ENCODE measurements around the gene AADACL3.

Gene AADACL3

GRCh38 chr1:12762766-12763165 lies 46.9 kb downstream of the AADACL3 start:
- DNase-seq (no peak), ATAC-seq (replicated peaks) (no peak)
- no peaks in the 10 kb centered on the region for H3K4me1 Mint-ChIP-seq (ENCODE audit: low read depth in 2 of 2)

GRCh38 chr1:12763479-12763878 lies 47.6 kb downstream of the AADACL3 start:
- peaks cover 35 to 52% of the 10 kb centered on the region in 2 donors for H3K27me3 Mint-ChIP-seq
- no peak overlapping the region for H3K4me3 Mint-ChIP-seq
- H3K27ac Mint-ChIP-seq: no peak overlapping the region
- H3K4me1 Mint-ChIP-seq (ENCODE audit: low read depth in 2 of 2): no peaks in the 10 kb centered on the region
- H3K9me3 Mint-ChIP-seq: no peaks in the 10 kb centered on the region
- no peaks in the 10 kb centered on the region for H3K36me3 Mint-ChIP-seq (ENCODE audit: insufficient read depth)
- no peak for DNase-seq
- ATAC-seq (replicated peaks): no peak

More at GRCh38 chr1:12762766-12763165, 46.9 kb downstream of the AADACL3 start:
- Mint-ChIP-seq H3K4me3 (no peak overlapping the region), H3K9me3 (no peaks in the 10 kb centered on the region), H3K36me3 (ENCODE audit: insufficient read depth) (no peaks in the 10 kb centered on the region), H3K27me3 (peaks cover 38 to 52% of the 10 kb centered on the region in 2 donors), H3K27ac (no peak overlapping the region)

GRCh38 chr1:12764016-12764415 lies 48.1 kb downstream of the AADACL3 start:
- H3K4me1 Mint-ChIP-seq (ENCODE audit: low read depth in 2 of 2): no peaks in the 10 kb centered on the region
- ATAC-seq (replicated peaks): no peak
- no peak overlapping the region for H3K27ac Mint-ChIP-seq
- no peaks in the 10 kb centered on the region for H3K9me3 Mint-ChIP-seq
- no peak overlapping the region for H3K4me3 Mint-ChIP-seq
- H3K36me3 Mint-ChIP-seq (ENCODE audit: insufficient read depth): no peaks in the 10 kb centered on the region
- peaks cover 32 to 52% of the 10 kb centered on the region in 2 donors for H3K27me3 Mint-ChIP-seq
- no peak for DNase-seq

DNA sequence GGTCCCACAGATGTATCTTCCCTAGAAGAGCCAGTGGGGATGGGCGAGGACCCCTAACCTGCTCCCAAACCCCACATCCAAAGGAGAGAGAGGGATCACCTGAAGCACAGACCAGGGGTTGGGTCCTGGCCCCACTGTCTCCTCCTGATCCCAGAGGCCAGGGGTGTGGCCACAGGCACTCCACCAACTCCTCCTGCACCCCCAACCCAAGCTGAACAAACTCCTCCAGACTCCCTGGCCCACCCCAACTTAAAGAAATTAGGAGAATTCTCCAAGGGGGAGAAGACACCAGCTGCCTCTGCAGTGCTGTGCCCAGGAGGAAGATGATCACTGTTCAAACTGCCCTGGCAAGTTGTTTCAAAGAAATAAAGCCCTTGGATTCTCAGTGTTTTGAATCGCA lies 53.1 kb downstream of the AADACL3 start:
- no peaks in the 10 kb centered on the region for H3K4me1 Mint-ChIP-seq (ENCODE audit: low read depth in 2 of 2)
- H3K4me3 Mint-ChIP-seq: no peak overlapping the region
- ATAC-seq (replicated peaks) (no peak), DNase-seq (no peak)
- H3K36me3 Mint-ChIP-seq (ENCODE audit: insufficient read depth): no peaks in the 10 kb centered on the region
- no peak overlapping the region for H3K27ac Mint-ChIP-seq
- H3K27me3 Mint-ChIP-seq: peaks cover 60 to 65% of the 10 kb centered on the region in 2 donors
- no peaks in the 10 kb centered on the region for H3K9me3 Mint-ChIP-seq

- Mint-ChIP-seq H3K4me1 (ENCODE audit: low read depth in 2 of 2) (no peaks in the 10 kb centered on the region), H3K4me3 (no peak overlapping the region), H3K27ac (no peak overlapping the region), H3K27me3 (peaks cover 62 to 71% of the 10 kb centered on the region in 2 donors), H3K9me3 (no peaks in the 10 kb centered on the region), H3K36me3 (ENCODE audit: insufficient read depth) (no peaks in the 10 kb centered on the region)
- ATAC-seq (replicated peaks) (no peak), DNase-seq (no peak)
These were observed 54.1 kb downstream of the AADACL3 start for GRCh38 chr1:12769976-12770505.

- DNase-seq: no peak
- no peak overlapping the region for H3K27ac Mint-ChIP-seq
- H3K27me3 Mint-ChIP-seq: peaks cover 61 to 77% of the 10 kb centered on the region in 2 donors
These were observed 54.7 kb downstream of the AADACL3 start for GRCh38 chr1:12770620-12771019.

GRCh38 chr1:12771186-12771585 lies 55.3 kb downstream of the AADACL3 start:
- Mint-ChIP-seq H3K4me1 (ENCODE audit: low read depth in 2 of 2) (no peaks in the 10 kb centered on the region), H3K4me3 (no peak overlapping the region), H3K9me3 (no peaks in the 10 kb centered on the region), H3K27ac (no peak overlapping the region), H3K27me3 (peaks cover 61 to 82% of the 10 kb centered on the region in 2 donors), H3K36me3 (ENCODE audit: insufficient read depth) (no peaks in the 10 kb centered on the region)
- DNase-seq (no peak), ATAC-seq (replicated peaks) (no peak)

More at GRCh38 chr1:12770620-12771019, 54.7 kb downstream of the AADACL3 start:
- no peaks in the 10 kb centered on the region for H3K36me3 Mint-ChIP-seq (ENCODE audit: insufficient read depth)
- H3K4me3 Mint-ChIP-seq: no peak overlapping the region
- no peaks in the 10 kb centered on the region for H3K4me1 Mint-ChIP-seq (ENCODE audit: low read depth in 2 of 2)
- ATAC-seq (replicated peaks): no peak
- no peaks in the 10 kb centered on the region for H3K9me3 Mint-ChIP-seq

GRCh38 chr1:12772520-12772919 lies 56.6 kb downstream of the AADACL3 start:
- H3K36me3 Mint-ChIP-seq (ENCODE audit: insufficient read depth): no peaks in the 10 kb centered on the region
- H3K9me3 Mint-ChIP-seq: no peaks in the 10 kb centered on the region
- no peak overlapping the region for H3K4me3 Mint-ChIP-seq
- H3K27ac Mint-ChIP-seq: no peak overlapping the region
- no peak for DNase-seq
- H3K4me1 Mint-ChIP-seq (ENCODE audit: low read depth in 2 of 2): no peaks in the 10 kb centered on the region
- no peak for ATAC-seq (replicated peaks)
- peaks cover 63 to 91% of the 10 kb centered on the region in 2 donors for H3K27me3 Mint-ChIP-seq

GRCh38 chr1:12773438-12773837 lies 57.5 kb downstream of the AADACL3 start, which contains the start of gene PRAMEF12:
Gene PRAMEF12, plus strand, starts transcription at chr1:12773738. Its CDS starts 1,130 bp downstream, at chr1:12774868.
- Mint-ChIP-seq H3K27me3 (peaks cover 64 to 91% of the 10 kb centered on the region in 2 donors), H3K36me3 (ENCODE audit: insufficient read depth) (no peaks in the 10 kb centered on the region), H3K4me1 (ENCODE audit: low read depth in 2 of 2) (no peaks in the 10 kb centered on the region), H3K9me3 (no peaks in the 10 kb centered on the region), H3K4me3 (no peak within 1 kb of the TSS), H3K27ac (no peak within 1 kb of the TSS)
- DNase-seq (no peak), ATAC-seq (replicated peaks) (no peak)

GRCh38 chr1:12774801-12775345 lies 59.0 kb downstream of the AADACL3 start:
- ATAC-seq (replicated peaks) (no peak), DNase-seq (no peak)
- Mint-ChIP-seq H3K4me1 (ENCODE audit: low read depth in 2 of 2) (no peaks in the 10 kb centered on the region), H3K27ac (no peak overlapping the region), H3K4me3 (no peak overlapping the region), H3K36me3 (ENCODE audit: insufficient read depth) (no peaks in the 10 kb centered on the region), H3K9me3 (no peaks in the 10 kb centered on the region), H3K27me3 (peaks cover 67 to 91% of the 10 kb centered on the region in 2 donors)

DNA sequence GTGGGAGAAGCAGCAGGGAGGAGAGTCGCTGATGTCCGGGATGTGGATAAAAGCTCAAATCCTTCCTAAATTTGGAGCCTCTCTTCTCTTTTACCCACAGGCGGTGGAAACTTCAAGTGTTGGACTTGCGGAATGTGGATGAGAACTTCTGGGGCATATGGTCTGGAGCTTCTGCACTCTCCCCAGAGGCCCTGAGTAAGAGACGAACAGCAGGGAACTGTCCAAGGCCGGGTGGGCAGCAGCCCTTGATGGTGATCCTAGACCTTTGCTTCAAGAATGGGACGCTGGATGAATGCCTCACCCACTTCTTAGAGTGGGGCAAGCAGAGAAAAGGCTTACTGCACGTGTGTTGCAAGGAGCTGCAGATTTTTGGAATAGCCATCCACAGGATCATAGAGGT lies 59.5 kb downstream of the AADACL3 start:
- DNase-seq (no peak), ATAC-seq (replicated peaks) (no peak)
- Mint-ChIP-seq H3K4me3 (no peak overlapping the region), H3K36me3 (ENCODE audit: insufficient read depth) (no peaks in the 10 kb centered on the region), H3K27me3 (peaks cover 61 to 86% of the 10 kb centered on the region in 2 donors), H3K4me1 (ENCODE audit: low read depth in 2 of 2) (no peaks in the 10 kb centered on the region), H3K27ac (no peak overlapping the region), H3K9me3 (no peaks in the 10 kb centered on the region)

- DNase-seq: no peak
- Mint-ChIP-seq H3K9me3 (no peaks in the 10 kb centered on the region), H3K27ac (no peak overlapping the region), H3K36me3 (ENCODE audit: insufficient read depth) (no peaks in the 10 kb centered on the region), H3K4me3 (no peak overlapping the region), H3K4me1 (ENCODE audit: low read depth in 2 of 2) (no peaks in the 10 kb centered on the region), H3K27me3 (peaks cover 46 to 71% of the 10 kb centered on the region in 2 donors)
- ATAC-seq (replicated peaks): no peak
These were observed 61.1 kb downstream of the AADACL3 start for GRCh38 chr1:12776801-12777557.

Measured in effector memory CD8-positive, alpha-beta T cell (primary cell).